CD4-positive, CD25-positive, alpha-beta regulatory T cell (primary cell): ENCODE measurements around the gene TAX1BP3. TPM values are rescaled to one million over a fixed set of nuclear protein-coding genes. Genes with fewer than 3 reads are reported as not detected.

ENCODE experiments used
- polyA plus RNA-seq, 4 donors: library from polyadenylated mRNA; unstranded; fragments of 300-500 nt; fragmentation: Illumina TruSeq; gene quantifications; one replicate each; pipeline ENCODE4 v1.2.3, GENCODE V29; 2021
- total RNA-seq: library from RNA; stranded (reverse); gene quantifications from one replicate; pipeline ENCODE4 v1.2.3, GENCODE V29; 2022

The TAX1BP3 gene
- total and polyA plus RNA-seq, 5 donors from 2014 or later: 14.9 to 43.6 (median 34.4) TPM

Other genes with a start within 250 kb of the TAX1BP3 start
- gene OR1E2, start 234.7 kb downstream of the TAX1BP3 start, total RNA-seq: not detected
- not detected for gene OR1E2, start 234.7 kb downstream of the TAX1BP3 start, polyA plus RNA-seq
- gene SPATA22, start 196.8 kb downstream of the TAX1BP3 start, total RNA-seq: not detected
- under 1 TPM in 1 of 4 donors, not detected in 3; 0.23 TPM for gene SPATA22, start 196.8 kb downstream of the TAX1BP3 start, polyA plus RNA-seq
- gene ASPA, start 192.6 kb downstream of the TAX1BP3 start, total RNA-seq: not detected
- gene ASPA, start 192.6 kb downstream of the TAX1BP3 start, polyA plus RNA-seq: not detected
- 0.25 TPM for gene TRPV3, start 110.8 kb downstream of the TAX1BP3 start, total RNA-seq
- under 1 TPM in 1 of 4 donors, not detected in 3; 0.06 TPM for gene TRPV3, start 110.8 kb downstream of the TAX1BP3 start, polyA plus RNA-seq
- gene TRPV1, start 59.2 kb downstream of the TAX1BP3 start, total RNA-seq: 3.4 TPM
- 1 to 10 TPM in 1 of 4 donors, under 1 TPM in 2, not detected in 1; 0.25 to 1.3 (median 0.70) TPM for gene TRPV1, start 59.2 kb downstream of the TAX1BP3 start, polyA plus RNA-seq
- 7.5 TPM for gene SHPK, start 32.3 kb downstream of the TAX1BP3 start, total RNA-seq
- gene SHPK, start 32.3 kb downstream of the TAX1BP3 start, polyA plus RNA-seq: 1 to 10 TPM; 6.1 to 8.5 (median 6.8) TPM
- 10.0 TPM for gene CTNS, start 31.8 kb downstream of the TAX1BP3 start, total RNA-seq
- gene CTNS, start 31.8 kb downstream of the TAX1BP3 start, polyA plus RNA-seq: 10 to 100 TPM; 10.2 to 11.5 (median 10.4) TPM
- 27.2 TPM for gene EMC6, start 234 bp upstream of the TAX1BP3 start, total RNA-seq
- 100 to 1,000 TPM; 112 to 125 (median 117) TPM for gene EMC6, start 234 bp upstream of the TAX1BP3 start, polyA plus RNA-seq
- 16.7 TPM for gene P2RX5, start 27.6 kb upstream of the TAX1BP3 start, total RNA-seq
- gene P2RX5, start 27.6 kb upstream of the TAX1BP3 start, polyA plus RNA-seq: 10 to 100 TPM; 11.8 to 21.0 (median 14.5) TPM
- gene HASPIN, start 55.3 kb upstream of the TAX1BP3 start, total RNA-seq: 0.27 TPM
- gene HASPIN, start 55.3 kb upstream of the TAX1BP3 start, polyA plus RNA-seq: under 1 TPM; 0.07 to 0.53 (median 0.34) TPM
- gene ITGAE, start 132.6 kb upstream of the TAX1BP3 start, total RNA-seq: 14.2 TPM
- 10 to 100 TPM; 32.5 to 46.4 (median 38.9) TPM for gene ITGAE, start 132.6 kb upstream of the TAX1BP3 start, polyA plus RNA-seq
- 46.0 TPM for gene NCBP3, start 177.7 kb upstream of the TAX1BP3 start, total RNA-seq
- 10 to 100 TPM; 10.5 to 15.7 (median 12.2) TPM for gene NCBP3, start 177.7 kb upstream of the TAX1BP3 start, polyA plus RNA-seq
- 3.2 TPM for gene CAMKK1, start 224.5 kb upstream of the TAX1BP3 start, total RNA-seq
- under 1 TPM; 0.09 to 0.96 (median 0.72) TPM for gene CAMKK1, start 224.5 kb upstream of the TAX1BP3 start, polyA plus RNA-seq
- gene P2RX1, start 247.9 kb upstream of the TAX1BP3 start, total RNA-seq: 2.3 TPM
- gene P2RX1, start 247.9 kb upstream of the TAX1BP3 start, polyA plus RNA-seq: not detected